Activated CD8-positive, alpha-beta memory T cell treated with anti-CD3 and anti-CD28 coated beads, Interleukin-2, amount 10 ng/mL, durations not matched to agents 7 days and 5 days (primary cell): ENCODE data around the gene POLR3E. TPM values are rescaled to one million over a fixed set of nuclear protein-coding genes. Genes with fewer than 3 reads are reported as not detected.
A peak's percentile ranks its signal among the peaks of the same experiment; 100 is the strongest.

Experiments
- ATAC-seq: fragments of 150-1000 bp; cut with Tn5 transposase; one replicate; pipeline ENCODE4 v1.10.0; 2021; ENCODE audit warnings: moderate library complexity
- CTCF ChIA-PET: fragments of 350-600 bp; sonication (Branson Sonifier 250); formaldehyde crosslinking; loops from one replicate; lab custom pipeline; 2021; ENCODE audit warnings: antibody characterized with exemption; lab: Charles Lee
- DNase-seq: peaks from one replicate; pipeline ENCODE4 v3.0.0-alpha.2; 2020
- H3K27ac Mint-ChIP-seq: one replicate; pipeline ENCODE4 v1.8.0; 2021; ENCODE audit warnings: mild to moderate bottlenecking, mixed read lengths
- H3K27me3 Mint-ChIP-seq: one replicate; pipeline ENCODE4 v1.8.0; 2021; ENCODE audit warnings: mixed read lengths
- H3K36me3 Mint-ChIP-seq: one replicate; pipeline ENCODE4 v1.8.0; 2021; ENCODE audit warnings: mild to moderate bottlenecking, mixed read lengths
- H3K4me1 Mint-ChIP-seq: one replicate; pipeline ENCODE4 v1.8.0; 2021; ENCODE audit warnings: mixed read lengths
- H3K4me3 Mint-ChIP-seq: one replicate; pipeline ENCODE4 v1.8.0; 2021; ENCODE audit warnings: mild to moderate bottlenecking, moderate library complexity, mixed read lengths
- H3K9me3 Mint-ChIP-seq: one replicate; pipeline ENCODE4 v1.8.0; 2022; ENCODE audit warnings: low read depth, mixed read lengths
- total RNA-seq, 2 experiments: library from RNA; stranded (reverse); gene quantifications; one replicate each; pipeline ENCODE4 v1.2.3, GENCODE V29; 2021

POLR3E gene
- total RNA-seq, 2 experiments from 2014 or later: 56.5 to 88.0 TPM

DNA sequence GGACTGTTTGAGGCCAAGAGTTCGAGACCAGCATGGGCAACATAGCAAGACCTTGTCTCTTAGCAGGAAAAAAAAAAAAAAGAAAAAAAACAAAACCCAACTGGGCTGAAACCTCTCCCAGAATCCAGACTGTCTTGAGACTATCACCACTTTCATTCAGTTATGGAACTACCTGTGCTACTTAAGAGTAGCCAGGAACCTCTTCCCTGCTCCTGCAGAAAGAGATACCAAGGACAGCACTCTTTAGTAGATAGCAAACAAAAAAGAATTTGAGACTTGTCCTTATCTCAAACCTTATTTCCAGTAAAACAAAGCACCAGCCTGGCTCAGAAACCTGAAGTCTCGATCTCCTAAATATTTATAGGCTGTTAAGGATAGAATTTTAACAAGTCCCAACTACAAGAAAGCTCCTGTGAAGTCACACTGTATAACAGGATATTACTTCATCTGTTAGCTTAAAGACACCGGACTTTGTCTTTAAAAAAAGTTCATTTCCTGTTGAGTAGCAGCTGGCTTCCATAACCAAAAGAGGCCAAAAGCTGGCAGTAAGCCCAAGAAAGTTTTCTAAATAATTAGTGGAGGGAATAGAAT, 72.1 kb downstream of the POLR3E start:
- H3K27ac Mint-ChIP-seq: peak overlapping the region; percentile 76
- no peak overlapping the region for H3K4me3 Mint-ChIP-seq
- ATAC-seq: no peak
- no peaks in the 10 kb centered on the region for H3K9me3 Mint-ChIP-seq
- no peak for DNase-seq
- CTCF ChIA-PET: interaction anchor here (0.7 to 1.5 kb wide), 4 partner anchors 9 to 50 kb away, joined by 4 to 7 read pairs (median 6); no protein-coding TSS in a partner anchor
- H3K36me3 Mint-ChIP-seq: peaks cover 32% of the 10 kb centered on the region
- H3K27me3 Mint-ChIP-seq: no peaks in the 10 kb centered on the region
- peaks cover 79% of the 10 kb centered on the region for H3K4me1 Mint-ChIP-seq

DNA sequence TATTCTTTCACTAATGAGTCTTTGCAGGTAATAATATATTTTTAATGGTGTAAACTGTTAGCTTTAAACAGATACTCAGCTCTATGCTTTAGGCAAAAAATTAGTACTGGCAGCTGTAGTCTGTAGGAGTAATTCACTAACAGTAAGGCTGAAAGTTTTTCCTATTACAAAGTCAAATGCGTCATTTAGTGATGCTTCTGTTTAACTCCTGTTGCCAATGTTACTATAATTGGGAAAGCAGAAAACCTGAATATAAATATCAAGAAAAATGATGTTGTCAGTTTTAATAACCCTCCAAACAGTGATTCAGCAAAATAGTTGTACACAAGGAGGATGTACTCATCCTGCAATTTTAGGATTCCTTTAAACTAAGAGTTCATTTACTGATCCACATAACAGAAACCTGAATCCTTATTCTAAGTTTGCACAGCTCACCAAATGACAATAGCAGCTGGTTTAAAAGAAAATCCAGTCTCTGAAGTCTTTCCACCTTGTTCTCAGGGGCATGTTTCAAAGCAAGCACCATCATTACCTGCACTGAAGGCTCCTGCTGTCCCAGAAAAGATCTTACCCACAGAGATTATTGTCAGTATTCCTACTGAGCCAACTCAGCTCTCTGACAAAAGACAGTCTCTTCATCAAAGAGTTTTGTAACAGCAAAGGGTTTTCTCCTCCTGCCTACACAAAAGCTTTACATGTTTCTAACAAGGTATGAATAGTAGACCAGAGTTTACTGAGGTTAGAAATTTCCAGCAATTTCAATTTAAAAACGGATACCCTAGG, 73.0 kb downstream of the POLR3E start:
- peaks cover 74% of the 10 kb centered on the region for H3K4me1 Mint-ChIP-seq
- peak overlapping the region; percentile 50 for H3K27ac Mint-ChIP-seq
- peaks cover under 1% of the 10 kb centered on the region for H3K27me3 Mint-ChIP-seq
- no peaks in the 10 kb centered on the region for H3K9me3 Mint-ChIP-seq
- H3K4me3 Mint-ChIP-seq: no peak overlapping the region
- DNase-seq (no peak), ATAC-seq (no peak)
- peaks cover 23% of the 10 kb centered on the region for H3K36me3 Mint-ChIP-seq
- CTCF ChIA-PET: interaction anchor here (0.7 to 1.5 kb wide), 4 partner anchors 10 to 51 kb away, joined by 4 to 7 read pairs (median 6); no protein-coding TSS in a partner anchor

GRCh38 chr16:22372882-22373661, 75.9 kb downstream of the POLR3E start:
- peaks cover 10% of the 10 kb centered on the region for H3K36me3 Mint-ChIP-seq

GRCh38 chr16:22373662-22374310, 76.6 kb downstream of the POLR3E start:
- H3K36me3 Mint-ChIP-seq: peaks cover 10% of the 10 kb centered on the region
- no peaks in the 10 kb centered on the region for H3K9me3 Mint-ChIP-seq
- peak; percentile 53 for DNase-seq
- H3K4me1 Mint-ChIP-seq: peaks cover 53% of the 10 kb centered on the region
- CTCF ChIA-PET: interaction anchor here (1.0 to 2.6 kb wide), 5 partner anchors 12 to 76 kb away, joined by 3 to 17 read pairs (median 5); partner anchors contain the start of gene POLR3E
- peak; percentile 6 for ATAC-seq
- H3K27ac Mint-ChIP-seq: peak overlapping the region; percentile 96
- peaks cover 4% of the 10 kb centered on the region for H3K27me3 Mint-ChIP-seq
- peak overlapping the region; percentile 93 for H3K4me3 Mint-ChIP-seq

More at GRCh38 chr16:22372882-22373661, 75.9 kb downstream of the POLR3E start:
- ATAC-seq (no peak), DNase-seq (no peak)
- CTCF ChIA-PET: interaction anchor here (0.6 to 2.6 kb wide), 8 partner anchors 11 to 91 kb away, joined by 3 to 17 read pairs (median 4); partner anchors contain the start of gene POLR3E
- Mint-ChIP-seq H3K4me1 (peaks cover 58% of the 10 kb centered on the region), H3K27me3 (peaks cover 4% of the 10 kb centered on the region), H3K4me3 (peak overlapping the region; percentile 93), H3K9me3 (no peaks in the 10 kb centered on the region), H3K27ac (peak overlapping the region; percentile 96)

GRCh38 chr16:22374311-22375116, 77.3 kb downstream of the POLR3E start, which contains the start of gene CDR2:
TSS of gene CDR2 (minus strand) at chr16:22374619. CDS start at chr16:22374309, 310 bp downstream.
- H3K36me3 Mint-ChIP-seq: peaks cover 8% of the 10 kb centered on the region
- peaks cover 46% of the 10 kb centered on the region for H3K4me1 Mint-ChIP-seq
- peak within 1 kb of the TSS; percentile 96 for H3K27ac Mint-ChIP-seq
- peak; percentile 99 for DNase-seq
- CTCF ChIA-PET: interaction anchor here (0.7 to 2.6 kb wide), 5 partner anchors 10 to 180 kb away, joined by 3 to 17 read pairs (median 4); no protein-coding TSS in a partner anchor
- peak within 1 kb of the TSS; percentile 93 for H3K4me3 Mint-ChIP-seq
- no peaks in the 10 kb centered on the region for H3K9me3 Mint-ChIP-seq
- peaks cover 4% of the 10 kb centered on the region for H3K27me3 Mint-ChIP-seq
- ATAC-seq: peak; percentile 95

DNA sequence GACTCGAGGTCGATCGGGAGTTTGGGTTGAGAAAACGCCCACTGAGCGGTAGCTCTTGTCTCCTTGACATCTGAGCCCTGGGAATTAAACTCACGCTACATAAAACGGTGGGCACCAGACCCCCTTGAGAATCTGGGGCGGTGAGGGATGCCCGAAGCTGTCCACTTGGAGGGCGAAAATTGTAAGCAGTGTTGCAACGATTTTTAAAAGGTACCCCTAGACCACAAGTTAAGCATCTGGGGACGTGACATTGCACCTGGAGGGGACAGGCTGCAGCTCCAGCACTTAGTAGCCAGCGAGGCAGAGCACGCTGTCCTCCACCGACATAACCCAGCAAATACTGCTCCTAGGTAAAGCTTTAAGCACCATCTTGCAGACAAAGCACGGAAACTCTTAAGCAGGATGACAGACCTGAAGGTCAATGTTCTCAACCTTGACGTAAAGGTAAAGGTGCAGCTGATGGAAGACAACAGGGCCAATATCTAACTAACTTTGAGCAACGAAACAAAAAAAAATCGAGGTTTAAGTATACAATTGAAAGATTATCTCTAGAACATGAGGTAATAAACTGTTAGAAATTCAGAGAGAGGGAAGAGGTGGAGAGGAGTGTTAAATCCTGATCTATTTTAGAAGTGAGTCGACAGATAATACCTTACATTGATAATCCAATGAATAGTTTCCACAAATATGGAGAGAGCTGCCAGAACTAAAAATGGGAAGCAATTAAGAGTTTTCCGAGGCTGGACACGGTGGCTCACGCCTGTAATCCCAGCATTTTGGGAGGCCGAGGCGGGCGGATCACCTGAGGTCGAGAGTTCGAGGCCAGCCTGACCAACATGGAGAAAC, 78.1 kb downstream of the POLR3E start:
- no peak for DNase-seq
- Mint-ChIP-seq H3K9me3 (no peaks in the 10 kb centered on the region), H3K27ac (peak overlapping the region; percentile 76), H3K4me3 (peak overlapping the region; percentile 93), H3K27me3 (peaks cover 4% of the 10 kb centered on the region), H3K4me1 (peaks cover 37% of the 10 kb centered on the region), H3K36me3 (peaks cover 8% of the 10 kb centered on the region)
- ATAC-seq: no peak
- CTCF ChIA-PET: interaction anchor here (0.7 to 2.2 kb wide), 4 partner anchors 11 to 181 kb away, joined by 3 to 6 read pairs (median 4); no protein-coding TSS in a partner anchor

- Mint-ChIP-seq H3K4me1 (peaks cover 31% of the 10 kb centered on the region), H3K27me3 (peaks cover 4% of the 10 kb centered on the region), H3K4me3 (no peak overlapping the region), H3K27ac (no peak overlapping the region), H3K9me3 (no peaks in the 10 kb centered on the region), H3K36me3 (peaks cover 8% of the 10 kb centered on the region)
- ATAC-seq: no peak
- CTCF ChIA-PET: interaction anchor here (2.2 kb wide), 1 partner anchor 12 kb away, joined by 6 read pairs; no protein-coding TSS in a partner anchor
- no peak for DNase-seq
Observed at GRCh38 chr16:22375963-22376640, 78.9 kb downstream of the POLR3E start.

DNA sequence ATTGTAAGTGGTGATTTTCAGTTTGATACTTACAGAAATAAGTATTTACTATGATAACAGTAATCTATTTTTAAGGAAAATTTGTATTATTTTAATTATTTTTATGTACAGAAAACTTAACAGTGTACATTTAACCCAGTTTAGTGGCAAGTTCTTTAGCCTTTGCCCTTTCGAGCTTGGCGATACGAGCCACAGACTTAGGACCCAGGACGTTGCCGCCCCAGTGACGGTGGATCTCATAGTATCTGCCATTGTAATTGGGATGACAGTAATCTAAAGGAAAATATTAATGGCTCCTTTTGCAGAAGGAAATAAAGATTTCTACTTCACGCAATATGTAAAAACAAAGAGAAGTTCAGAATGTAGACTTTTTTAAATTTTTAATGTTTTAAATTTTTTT, 82.4 kb downstream of the POLR3E start:
- H3K9me3 Mint-ChIP-seq: no peaks in the 10 kb centered on the region

GRCh38 chr16:22380529-22380928, 83.3 kb downstream of the POLR3E start:
- Mint-ChIP-seq H3K27me3 (peaks cover under 1% of the 10 kb centered on the region), H3K27ac (no peak overlapping the region), H3K4me3 (no peak overlapping the region), H3K4me1 (peaks cover 8% of the 10 kb centered on the region), H3K36me3 (no peaks in the 10 kb centered on the region), H3K9me3 (no peaks in the 10 kb centered on the region)
- DNase-seq (no peak), ATAC-seq (no peak)
- CTCF ChIA-PET: no interaction called here

More for the DNA sequence above, 82.4 kb downstream of the POLR3E start:
- CTCF ChIA-PET: no interaction called here
- H3K4me1 Mint-ChIP-seq: peaks cover 14% of the 10 kb centered on the region
- peaks cover 4% of the 10 kb centered on the region for H3K27me3 Mint-ChIP-seq
- no peak overlapping the region for H3K27ac Mint-ChIP-seq
- no peak overlapping the region for H3K4me3 Mint-ChIP-seq
- DNase-seq (no peak), ATAC-seq (no peak)
- H3K36me3 Mint-ChIP-seq: no peaks in the 10 kb centered on the region

DNA sequence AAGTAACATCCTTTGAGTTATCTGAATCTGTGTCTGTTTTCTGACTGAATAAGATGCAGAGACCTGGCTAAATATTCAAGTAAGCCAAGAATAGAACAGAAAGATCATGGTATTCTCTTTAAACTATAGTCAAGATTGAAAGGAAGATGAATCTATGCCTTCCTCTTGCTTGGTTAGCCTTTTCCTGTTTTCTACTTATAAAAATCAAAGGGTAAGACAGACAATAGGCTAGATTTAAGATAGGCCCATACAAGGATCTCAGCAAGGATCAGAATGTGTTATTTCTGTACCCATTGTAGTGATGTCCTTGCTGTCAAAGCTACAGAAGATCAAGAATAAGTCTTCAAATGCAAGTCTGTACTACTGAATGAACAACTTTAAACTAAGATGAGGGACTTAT, 84.2 kb downstream of the POLR3E start:
- CTCF ChIA-PET: interaction anchor here (0.9 kb wide), 1 partner anchor 60 kb away, joined by 3 read pairs; no protein-coding TSS in a partner anchor
- H3K27me3 Mint-ChIP-seq: no peaks in the 10 kb centered on the region
- H3K9me3 Mint-ChIP-seq: no peaks in the 10 kb centered on the region
- no peak overlapping the region for H3K27ac Mint-ChIP-seq
- H3K4me3 Mint-ChIP-seq: no peak overlapping the region
- H3K36me3 Mint-ChIP-seq: no peaks in the 10 kb centered on the region
- DNase-seq (no peak), ATAC-seq (no peak)
- peaks cover 5% of the 10 kb centered on the region for H3K4me1 Mint-ChIP-seq

DNA sequence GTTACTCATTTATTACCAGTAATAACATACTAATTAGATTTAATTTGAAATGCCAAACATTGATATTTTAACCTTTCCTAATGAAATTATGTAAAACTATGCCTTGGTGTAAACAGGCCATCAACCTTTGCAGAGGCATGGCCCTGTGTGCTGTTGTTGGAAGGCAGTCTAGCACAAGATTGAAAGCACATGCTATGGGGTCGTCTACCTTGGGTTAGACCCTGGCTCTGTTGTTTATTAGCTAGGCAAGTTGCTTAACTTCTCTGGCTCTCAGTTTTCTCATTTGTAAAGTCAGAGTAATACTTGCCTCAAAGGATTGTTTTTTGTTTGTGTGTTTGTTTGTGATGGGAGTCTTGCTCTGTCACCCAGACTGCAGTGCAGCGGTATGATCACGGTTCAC, 86.6 kb downstream of the POLR3E start:
- Mint-ChIP-seq H3K27ac (no peak overlapping the region), H3K4me3 (no peak overlapping the region), H3K27me3 (no peaks in the 10 kb centered on the region), H3K4me1 (peaks cover 5% of the 10 kb centered on the region), H3K36me3 (no peaks in the 10 kb centered on the region), H3K9me3 (no peaks in the 10 kb centered on the region)
- ATAC-seq (no peak), DNase-seq (no peak)
- CTCF ChIA-PET: no interaction called here
